ENCODE data around the gene SH2D5.

SH2D5 gene

DNA sequence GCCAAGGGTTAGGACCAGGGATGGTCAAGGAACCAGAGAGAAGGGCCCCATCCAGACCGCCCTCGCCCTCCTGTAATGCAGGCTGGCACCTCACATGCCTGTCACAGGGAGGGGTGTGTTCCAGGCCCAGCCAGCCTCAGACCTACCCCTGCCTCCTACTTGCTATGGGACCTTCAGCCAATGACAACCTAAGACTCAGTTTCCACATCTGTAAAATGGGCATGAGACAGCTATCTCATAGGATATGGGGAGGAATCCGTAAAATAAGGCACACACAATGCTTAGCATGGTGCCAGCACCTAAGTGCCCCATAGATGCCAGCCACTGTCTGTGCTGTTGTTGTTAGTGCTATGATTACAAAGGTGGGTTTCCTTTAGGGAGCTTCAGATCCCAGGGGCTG is 22.6 kb downstream of the SH2D5 start:
- POLR2A ChIA-PET (ENCODE audit: low non-redundant PET) = no interaction called here
- DNase-seq (ENCODE audit: low spot score) = no peak
- no peak overlapping the region for H3K27ac ChIP-seq
- TF ChIP-seq, protein P1, sequence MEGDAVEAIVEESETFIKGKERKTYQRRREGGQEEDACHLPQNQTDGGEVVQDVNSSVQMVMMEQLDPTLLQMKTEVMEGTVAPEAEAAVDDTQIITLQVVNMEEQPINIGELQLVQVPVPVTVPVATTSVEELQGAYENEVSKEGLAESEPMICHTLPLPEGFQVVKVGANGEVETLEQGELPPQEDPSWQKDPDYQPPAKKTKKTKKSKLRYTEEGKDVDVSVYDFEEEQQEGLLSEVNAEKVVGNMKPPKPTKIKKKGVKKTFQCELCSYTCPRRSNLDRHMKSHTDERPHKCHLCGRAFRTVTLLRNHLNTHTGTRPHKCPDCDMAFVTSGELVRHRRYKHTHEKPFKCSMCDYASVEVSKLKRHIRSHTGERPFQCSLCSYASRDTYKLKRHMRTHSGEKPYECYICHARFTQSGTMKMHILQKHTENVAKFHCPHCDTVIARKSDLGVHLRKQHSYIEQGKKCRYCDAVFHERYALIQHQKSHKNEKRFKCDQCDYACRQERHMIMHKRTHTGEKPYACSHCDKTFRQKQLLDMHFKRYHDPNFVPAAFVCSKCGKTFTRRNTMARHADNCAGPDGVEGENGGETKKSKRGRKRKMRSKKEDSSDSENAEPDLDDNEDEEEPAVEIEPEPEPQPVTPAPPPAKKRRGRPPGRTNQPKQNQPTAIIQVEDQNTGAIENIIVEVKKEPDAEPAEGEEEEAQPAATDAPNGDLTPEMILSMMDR (conservative IDR thresholded peaks at IDR 0.05; ENCODE audit: low read depth) = no peak
- CTCF ChIA-PET = no interaction called here

DNA sequence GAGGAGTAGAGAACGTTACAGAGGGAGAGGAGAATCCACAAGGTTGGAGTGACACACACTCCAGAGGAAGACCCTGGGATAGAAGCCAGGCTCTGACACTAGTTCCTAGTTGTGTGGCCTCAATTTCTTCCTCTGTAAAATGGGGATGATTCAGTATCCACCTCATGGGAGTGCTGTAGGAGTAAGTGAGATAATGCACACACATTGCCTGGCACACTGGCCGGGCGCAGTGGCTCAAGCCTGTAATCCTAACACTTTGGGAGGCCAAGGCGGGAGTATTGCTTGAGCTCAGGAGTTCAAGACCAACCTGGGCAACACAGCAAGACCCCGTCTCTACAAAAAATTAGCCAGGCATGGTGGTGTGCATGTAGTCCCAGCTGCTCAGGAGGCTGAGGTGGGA is 23.6 kb downstream of the SH2D5 start:
- TF ChIP-seq, protein P1 (conservative IDR thresholded peaks at IDR 0.05; ENCODE audit: low read depth) = no peak
- ChIA-PET POLR2A (ENCODE audit: low non-redundant PET) (no interaction called here), CTCF (interaction anchor here (2.5 kb wide), 1 partner anchor 12 kb away, joined by 7 read pairs; no protein-coding TSS in a partner anchor)
- DNase-seq (ENCODE audit: low spot score) = no peak
- H3K27ac ChIP-seq = no peak overlapping the region

DNA sequence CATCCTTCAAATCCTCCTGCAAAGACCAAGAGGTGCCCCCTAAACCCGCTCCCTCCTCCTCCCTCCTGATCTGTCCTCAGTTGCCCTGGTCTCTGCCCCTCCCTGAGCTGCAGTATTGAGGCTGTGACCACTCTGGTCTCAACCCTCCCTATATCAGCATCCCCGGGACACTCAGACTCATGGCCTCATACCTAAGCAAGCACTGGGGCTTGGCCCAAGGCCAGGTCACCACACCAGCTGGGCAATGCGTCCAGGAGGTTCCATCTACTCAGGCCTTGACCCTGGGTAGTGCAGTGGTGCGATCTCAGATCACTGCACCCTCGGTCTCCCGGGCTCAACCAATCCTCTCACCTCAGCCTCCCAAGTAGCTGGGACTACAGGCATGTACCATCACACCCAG is 24.4 kb downstream of the SH2D5 start:
- no peak overlapping the region for H3K27ac ChIP-seq
- TF ChIP-seq, protein P1 (conservative IDR thresholded peaks at IDR 0.05; ENCODE audit: low read depth) = no peak
- no peak for DNase-seq (ENCODE audit: low spot score)
- POLR2A ChIA-PET (ENCODE audit: low non-redundant PET) = no interaction called here
- CTCF ChIA-PET = interaction anchor here (0.6 to 2.5 kb wide), 2 partner anchors 11 to 252 kb away, joined by 4 to 7 read pairs; no protein-coding TSS in a partner anchor

DNA sequence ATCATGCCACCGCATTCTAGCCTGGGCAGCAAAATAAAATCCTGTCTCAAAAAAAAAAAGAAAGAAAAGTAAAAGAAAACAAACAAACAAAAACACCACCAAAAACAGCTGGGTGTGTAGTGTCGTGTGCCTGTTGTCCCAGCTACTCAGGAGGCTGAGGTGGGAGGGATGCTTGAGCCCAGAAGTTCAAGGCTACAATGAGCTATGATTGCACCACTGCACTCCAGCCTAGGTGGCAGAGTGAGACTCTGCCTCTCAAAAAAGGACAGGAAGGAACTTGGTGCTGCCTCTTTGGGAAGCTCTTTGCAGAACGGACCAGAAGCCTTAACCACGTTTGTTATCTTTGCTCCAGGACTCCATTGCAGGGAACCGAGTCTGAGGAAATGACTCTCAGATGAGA is 25.7 kb downstream of the SH2D5 start:
- ChIA-PET CTCF (interaction anchor here (0.7 to 2.5 kb wide), 3 partner anchors 9 to 186 kb away, joined by 3 to 7 read pairs (median 4); no protein-coding TSS in a partner anchor), POLR2A (ENCODE audit: low non-redundant PET) (no interaction called here)
- H3K27ac ChIP-seq = no peak overlapping the region
- TF ChIP-seq, protein P1 (conservative IDR thresholded peaks at IDR 0.05; ENCODE audit: low read depth) = no peak
- DNase-seq (ENCODE audit: low spot score) = no peak

DNA sequence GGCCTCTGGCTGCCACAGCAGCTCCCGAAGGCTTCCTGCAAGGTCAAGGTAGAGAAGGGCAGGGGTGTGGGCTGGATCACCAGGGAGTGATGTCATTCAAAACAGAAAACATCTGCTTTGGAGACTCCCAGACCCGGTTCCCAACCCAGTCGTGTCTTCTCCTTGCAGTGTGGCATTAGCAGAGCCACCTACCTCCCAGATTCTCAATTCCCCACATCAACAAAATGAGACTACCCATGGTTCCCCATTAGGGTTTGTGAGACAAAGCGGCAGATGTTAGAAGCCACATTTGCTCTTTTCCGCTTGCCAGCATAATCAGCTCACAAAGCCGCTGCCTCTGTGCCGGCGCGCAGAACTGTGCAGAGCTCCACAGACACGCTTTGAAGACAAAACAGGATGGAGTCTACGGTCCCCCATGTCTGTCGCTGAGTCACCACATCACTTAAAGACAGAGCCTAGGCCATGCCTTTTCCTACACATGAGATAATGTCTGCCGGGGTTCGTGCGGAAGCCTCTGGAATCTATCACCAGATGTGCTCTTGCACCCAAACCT is 27.2 kb downstream of the SH2D5 start:
- ChIA-PET CTCF (no interaction called here), POLR2A (ENCODE audit: low non-redundant PET) (no interaction called here)
- no peak overlapping the region for H3K27ac ChIP-seq
- TF ChIP-seq, protein P1 (conservative IDR thresholded peaks at IDR 0.05; ENCODE audit: low read depth) = no peak
- no peak for DNase-seq (ENCODE audit: low spot score)

DNA sequence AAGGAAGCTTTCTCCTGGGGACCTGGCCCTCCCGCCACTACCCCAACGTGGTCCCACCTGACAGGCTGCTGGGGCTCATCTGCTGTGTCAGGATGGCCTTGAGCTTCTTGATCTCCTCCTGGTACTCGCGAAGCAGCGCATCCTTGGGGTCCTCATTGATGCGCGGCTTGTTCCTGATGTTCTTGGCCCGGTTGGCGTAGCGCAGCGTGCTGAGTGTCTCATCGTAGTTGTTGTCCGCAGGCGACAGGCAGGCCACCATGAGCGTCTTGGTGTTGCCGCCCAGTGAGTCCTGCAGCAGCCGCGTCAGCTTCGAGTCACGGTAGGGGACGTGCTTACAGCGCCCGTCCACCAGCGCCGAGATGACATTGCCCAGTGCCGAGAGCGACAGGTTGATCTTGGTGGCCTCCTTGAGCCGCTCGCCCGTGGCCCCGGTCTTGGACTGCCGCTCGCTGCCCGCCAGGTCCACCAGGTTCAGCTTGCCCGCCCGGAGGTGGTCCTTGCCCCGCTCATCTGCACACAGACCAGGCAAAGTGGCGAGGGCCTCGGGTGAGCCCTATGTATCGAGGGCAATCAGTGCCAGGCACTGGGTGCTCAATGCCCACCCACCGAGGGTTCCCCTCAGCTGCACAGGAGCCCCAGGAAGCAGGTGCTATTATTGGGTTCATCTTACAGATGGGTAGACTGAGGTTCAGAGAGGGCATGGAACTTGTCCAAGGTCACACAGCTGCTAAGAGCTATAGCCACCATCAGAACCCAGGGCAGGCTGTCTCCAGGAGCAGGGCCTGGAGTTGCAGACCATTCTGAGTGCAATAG is 27.9 kb downstream of the SH2D5 start:
- CTCF ChIA-PET = no interaction called here
- H3K27ac ChIP-seq = no peak overlapping the region
- POLR2A ChIA-PET (ENCODE audit: low non-redundant PET) = no interaction called here
- DNase-seq (ENCODE audit: low spot score) = no peak
- TF ChIP-seq, protein P1 (conservative IDR thresholded peaks at IDR 0.05; ENCODE audit: low read depth) = no peak

All from RWPE1 (cell line).